Measurements from ENCODE around the gene RIC1.

The RIC1 gene

GRCh38 chr9:5815461-5815860 is 186.6 kb downstream of the RIC1 start:
- TF ChIP-seq POLR2AphosphoS5 (IDR thresholded peaks at IDR 0.05; ENCODE audit: low read depth, low read length) = no peak
- no peak for TF ChIP-seq FOXP2 (optimal IDR thresholded peaks at IDR 0.05; ENCODE audit: borderline replicate concordance, extremely low read depth, extremely low read length, insufficient read depth)
- no peak for TF ChIP-seq REST (IDR thresholded peaks at IDR 0.05; ENCODE audit: insufficient read depth in 1 of 2, low read depth in 2 of 2, low read length in 2 of 2)
- TF ChIP-seq TAF1 (IDR thresholded peaks at IDR 0.05; ENCODE audit: borderline replicate concordance, insufficient read depth, low read length) = no peak
- TF ChIP-seq SIN3A (IDR thresholded peaks at IDR 0.05; ENCODE audit: borderline replicate concordance, insufficient read depth, low read length) = no peak

GRCh38 chr9:5817862-5818261 is 189.0 kb downstream of the RIC1 start:
- TF ChIP-seq REST (IDR thresholded peaks at IDR 0.05; ENCODE audit: insufficient read depth in 1 of 2, low read depth in 2 of 2, low read length in 2 of 2) = no peak
- no peak for TF ChIP-seq POLR2AphosphoS5 (IDR thresholded peaks at IDR 0.05; ENCODE audit: low read depth, low read length)
- no peak for TF ChIP-seq FOXP2 (optimal IDR thresholded peaks at IDR 0.05; ENCODE audit: borderline replicate concordance, extremely low read depth, extremely low read length, insufficient read depth)

- TF ChIP-seq POLR2AphosphoS5 (IDR thresholded peaks at IDR 0.05; ENCODE audit: low read depth, low read length) (no peak), REST (IDR thresholded peaks at IDR 0.05; ENCODE audit: insufficient read depth in 1 of 2, low read depth in 2 of 2, low read length in 2 of 2) (no peak), TAF1 (IDR thresholded peaks at IDR 0.05; ENCODE audit: borderline replicate concordance, insufficient read depth, low read length) (no peak), FOXP2 (optimal IDR thresholded peaks at IDR 0.05; ENCODE audit: borderline replicate concordance, extremely low read depth, extremely low read length, insufficient read depth) (no peak), SIN3A (IDR thresholded peaks at IDR 0.05; ENCODE audit: borderline replicate concordance, insufficient read depth, low read length) (no peak)
These were observed 189.7 kb downstream of the RIC1 start for GRCh38 chr9:5818424-5819142.

GRCh38 chr9:5819174-5819573 is 190.3 kb downstream of the RIC1 start:
- no peak for TF ChIP-seq SIN3A (IDR thresholded peaks at IDR 0.05; ENCODE audit: borderline replicate concordance, insufficient read depth, low read length)
- TF ChIP-seq FOXP2 (optimal IDR thresholded peaks at IDR 0.05; ENCODE audit: borderline replicate concordance, extremely low read depth, extremely low read length, insufficient read depth) = no peak
- no peak for TF ChIP-seq POLR2AphosphoS5 (IDR thresholded peaks at IDR 0.05; ENCODE audit: low read depth, low read length)
- no peak for TF ChIP-seq TAF1 (IDR thresholded peaks at IDR 0.05; ENCODE audit: borderline replicate concordance, insufficient read depth, low read length)
- no peak for TF ChIP-seq REST (IDR thresholded peaks at IDR 0.05; ENCODE audit: insufficient read depth in 1 of 2, low read depth in 2 of 2, low read length in 2 of 2)

GRCh38 chr9:5820425-5820824 is 191.5 kb downstream of the RIC1 start:
- no peak for TF ChIP-seq SIN3A (IDR thresholded peaks at IDR 0.05; ENCODE audit: borderline replicate concordance, insufficient read depth, low read length)
- TF ChIP-seq FOXP2 (optimal IDR thresholded peaks at IDR 0.05; ENCODE audit: borderline replicate concordance, extremely low read depth, extremely low read length, insufficient read depth) = no peak
- no peak for TF ChIP-seq TAF1 (IDR thresholded peaks at IDR 0.05; ENCODE audit: borderline replicate concordance, insufficient read depth, low read length)
- no peak for TF ChIP-seq POLR2AphosphoS5 (IDR thresholded peaks at IDR 0.05; ENCODE audit: low read depth, low read length)
- no peak for TF ChIP-seq REST (IDR thresholded peaks at IDR 0.05; ENCODE audit: insufficient read depth in 1 of 2, low read depth in 2 of 2, low read length in 2 of 2)

Data from PFSK-1 (cell line).